NCI-H187 treated with DMSO at 0.1 percent for 48 hours (cell line): ENCODE results near the gene SRPK3.
A peak's percentile ranks its signal among the peaks of the same experiment; 100 is the strongest.

ENCODE experiments used
- DNase-seq: peaks from one replicate; lab custom pipeline; 2025; lab: John Stamatoyannopoulos, UW

SRPK3 gene

GRCh38 chrX:153784325-153784967 lies 3.6 kb downstream of the SRPK3 start:
- no peak for DNase-seq

GRCh38 chrX:153786669-153787068 lies 5.8 kb downstream of the SRPK3 start:
- DNase-seq, result no peak

- no peak for DNase-seq
Measured at GRCh38 chrX:153789654-153790053, 8.8 kb downstream of the SRPK3 start.

- DNase-seq, result no peak
Measured at GRCh38 chrX:153791104-153791852, 10.4 kb downstream of the SRPK3 start.

- DNase-seq, result no peak
Measured at GRCh38 chrX:153792368-153792767, 11.5 kb downstream of the SRPK3 start.

- DNase-seq, result no peak
Measured at GRCh38 chrX:153793291-153793690, 12.4 kb downstream of the SRPK3 start.

GRCh38 chrX:153794018-153794896 lies 13.4 kb downstream of the SRPK3 start, which contains the start of the genes IDH3G and SSR4:
Gene IDH3G (minus strand): TSS chrX:153794375. CDS start chrX:153794326, 49 bp downstream.
Gene SSR4 (plus strand): TSS chrX:153794668. CDS start chrX:153794688, 20 bp downstream.
- DNase-seq, result peak; percentile 82

- DNase-seq, result no peak
Measured at GRCh38 chrX:153794897-153795816, 14.3 kb downstream of the SRPK3 start.

GRCh38 chrX:153797415-153798015 lies 16.7 kb downstream of the SRPK3 start:
- no peak for DNase-seq

- DNase-seq, result no peak
Measured at GRCh38 chrX:153799326-153799725, 18.5 kb downstream of the SRPK3 start.

- DNase-seq, result no peak
Measured at GRCh38 chrX:153800177-153800722, 19.4 kb downstream of the SRPK3 start.

GRCh38 chrX:153800746-153801145 lies 19.9 kb downstream of the SRPK3 start:
- DNase-seq, result no peak

- no peak for DNase-seq
Measured at GRCh38 chrX:153801669-153802068, 20.8 kb downstream of the SRPK3 start.

GRCh38 chrX:153802513-153803045 lies 21.7 kb downstream of the SRPK3 start:
- no peak for DNase-seq

GRCh38 chrX:153803211-153804099 lies 22.6 kb downstream of the SRPK3 start:
- no peak for DNase-seq

GRCh38 chrX:153804100-153804595 lies 23.3 kb downstream of the SRPK3 start:
- no peak for DNase-seq

GRCh38 chrX:153804621-153805020 lies 23.8 kb downstream of the SRPK3 start:
- no peak for DNase-seq

GRCh38 chrX:153805436-153805835 lies 24.6 kb downstream of the SRPK3 start:
- DNase-seq, result no peak

GRCh38 chrX:153806999-153807575 lies 26.2 kb downstream of the SRPK3 start:
- DNase-seq, result no peak
